ENCODE data around the gene LRCH1. TPM values are rescaled to one million over a fixed set of nuclear protein-coding genes. Genes with fewer than 3 reads are reported as not detected.

LRCH1 gene
- total and polyA plus RNA-seq, 5 donors from 2014 or later, result 2.6 to 23.5 (median 3.4) TPM

GRCh38 chr13:46685006-46685730 is 132.2 kb downstream of the LRCH1 start:
- H3K27me3 ChIP-seq (ENCODE audit: control insufficient read depth, insufficient read depth, low read length), result no peaks in the 10 kb centered on the region
- DNase-seq, result no peak
- no peak for ATAC-seq (ENCODE audit: low read depth in 2 of 2)

GRCh38 chr13:46686171-46686570 is 133.2 kb downstream of the LRCH1 start:
- Mint-ChIP-seq H3K27me3 (no peaks in the 10 kb centered on the region), H3K4me3 (no peak overlapping the region), H3K27ac (peak overlapping the region in 1 of 3 donors; percentile 63), H3K4me1 (peaks cover 6 to 16% (median 12%) of the 10 kb centered on the region in 4 donors), H3K9me3 (no peaks in the 10 kb centered on the region), H3K36me3 (peaks cover 27% of the 10 kb centered on the region)
- Histone ChIP-seq H3K4me1 (ENCODE audit: control insufficient read depth, insufficient read depth, low read length, poor library complexity, severe bottlenecking) (peaks cover 5% of the 10 kb centered on the region), H3K27me3 (ENCODE audit: control insufficient read depth, insufficient read depth, low read length) (no peaks in the 10 kb centered on the region), H3K9me3 (ENCODE audit: control insufficient read depth in 2 of 2, low read length in 2 of 2) (no peaks in the 10 kb centered on the region), H3K27ac (ENCODE audit: insufficient read depth, low read length, poor library complexity, severe bottlenecking) (no peak overlapping the region), H3K36me3 (ENCODE audit: control insufficient read depth, insufficient read depth, low read length) (peaks cover 12% of the 10 kb centered on the region), H3K4me3 (ENCODE audit: low read depth, low read length) (no peak overlapping the region)
- no peak for ATAC-seq (ENCODE audit: low read depth in 2 of 2)
- DNase-seq, result no peak

More at GRCh38 chr13:46685006-46685730, 132.2 kb downstream of the LRCH1 start:
- Mint-ChIP-seq H3K9me3 (no peaks in the 10 kb centered on the region), H3K27me3 (no peaks in the 10 kb centered on the region), H3K27ac (no peak overlapping the region), H3K36me3 (peaks cover 27% of the 10 kb centered on the region), H3K4me3 (no peak overlapping the region), H3K4me1 (peaks cover 6 to 16% (median 12%) of the 10 kb centered on the region in 4 donors)
- H3K4me1 ChIP-seq (ENCODE audit: control insufficient read depth, insufficient read depth, low read length, poor library complexity, severe bottlenecking), result peaks cover 5% of the 10 kb centered on the region
- no peaks in the 10 kb centered on the region for H3K9me3 ChIP-seq (ENCODE audit: control insufficient read depth in 2 of 2, low read length in 2 of 2)
- no peak overlapping the region for H3K4me3 ChIP-seq (ENCODE audit: low read depth, low read length)
- no peak overlapping the region for H3K27ac ChIP-seq (ENCODE audit: insufficient read depth, low read length, poor library complexity, severe bottlenecking)
- H3K36me3 ChIP-seq (ENCODE audit: control insufficient read depth, insufficient read depth, low read length), result peaks cover 12% of the 10 kb centered on the region

GRCh38 chr13:46687810-46688209 is 134.8 kb downstream of the LRCH1 start:
- Histone ChIP-seq H3K9me3 (ENCODE audit: control insufficient read depth in 2 of 2, low read length in 2 of 2) (no peaks in the 10 kb centered on the region), H3K27ac (ENCODE audit: insufficient read depth, low read length, poor library complexity, severe bottlenecking) (no peak overlapping the region), H3K4me1 (ENCODE audit: control insufficient read depth, insufficient read depth, low read length, poor library complexity, severe bottlenecking) (peaks cover 5% of the 10 kb centered on the region), H3K4me3 (ENCODE audit: low read depth, low read length) (no peak overlapping the region), H3K36me3 (ENCODE audit: control insufficient read depth, insufficient read depth, low read length) (peaks cover 5% of the 10 kb centered on the region), H3K27me3 (ENCODE audit: control insufficient read depth, insufficient read depth, low read length) (no peaks in the 10 kb centered on the region)
- ATAC-seq (ENCODE audit: low read depth in 2 of 2) (peak; percentile 58 to 63), DNase-seq (no peak)
- H3K36me3 Mint-ChIP-seq, result peaks cover 32% of the 10 kb centered on the region
- no peak overlapping the region for H3K4me3 Mint-ChIP-seq
- H3K9me3 Mint-ChIP-seq, result peaks cover 0 to 2% (median 0%) of the 10 kb centered on the region in 7 donors
- H3K27ac Mint-ChIP-seq, result peak overlapping the region in 1 of 3 donors; percentile 52
- no peaks in the 10 kb centered on the region for H3K27me3 Mint-ChIP-seq
- peaks cover 10 to 18% (median 13%) of the 10 kb centered on the region in 4 donors for H3K4me1 Mint-ChIP-seq

GRCh38 chr13:46688306-46688705 is 135.3 kb downstream of the LRCH1 start:
- no peak overlapping the region for H3K27ac Mint-ChIP-seq
- Histone ChIP-seq H3K36me3 (ENCODE audit: control insufficient read depth, insufficient read depth, low read length) (peaks cover 5% of the 10 kb centered on the region), H3K27me3 (ENCODE audit: control insufficient read depth, insufficient read depth, low read length) (no peaks in the 10 kb centered on the region)

GRCh38 chr13:46698014-46698413 is 145.0 kb downstream of the LRCH1 start:
- H3K36me3 Mint-ChIP-seq, result peaks cover 69% of the 10 kb centered on the region
- peaks cover 79% of the 10 kb centered on the region for H3K36me3 ChIP-seq (ENCODE audit: control insufficient read depth, insufficient read depth, low read length)
- ATAC-seq (ENCODE audit: low read depth in 2 of 2) (no peak), DNase-seq (no peak)
- no peaks in the 10 kb centered on the region for H3K4me1 Mint-ChIP-seq
- peak overlapping the region in 1 of 3 donors; percentile 6 for H3K27ac Mint-ChIP-seq
- no peaks in the 10 kb centered on the region for H3K27me3 ChIP-seq (ENCODE audit: control insufficient read depth, insufficient read depth, low read length)
- no peaks in the 10 kb centered on the region for H3K9me3 ChIP-seq (ENCODE audit: control insufficient read depth in 2 of 2, low read length in 2 of 2)
- no peaks in the 10 kb centered on the region for H3K27me3 Mint-ChIP-seq
- H3K4me1 ChIP-seq (ENCODE audit: control insufficient read depth, insufficient read depth, low read length, poor library complexity, severe bottlenecking), result no peaks in the 10 kb centered on the region
- no peak overlapping the region for H3K4me3 ChIP-seq (ENCODE audit: low read depth, low read length)
- H3K4me3 Mint-ChIP-seq, result no peak overlapping the region
- no peak overlapping the region for H3K27ac ChIP-seq (ENCODE audit: insufficient read depth, low read length, poor library complexity, severe bottlenecking)
- no peaks in the 10 kb centered on the region for H3K9me3 Mint-ChIP-seq

More at GRCh38 chr13:46688306-46688705, 135.3 kb downstream of the LRCH1 start:
- Mint-ChIP-seq H3K9me3 (peaks cover 0 to 2% (median 0%) of the 10 kb centered on the region in 7 donors), H3K4me3 (no peak overlapping the region), H3K36me3 (peaks cover 36% of the 10 kb centered on the region), H3K4me1 (peaks cover 10 to 18% (median 12%) of the 10 kb centered on the region in 4 donors), H3K27me3 (no peaks in the 10 kb centered on the region)
- H3K4me3 ChIP-seq (ENCODE audit: low read depth, low read length), result no peak overlapping the region
- H3K27ac ChIP-seq (ENCODE audit: insufficient read depth, low read length, poor library complexity, severe bottlenecking), result no peak overlapping the region
- DNase-seq, result no peak
- H3K9me3 ChIP-seq (ENCODE audit: control insufficient read depth in 2 of 2, low read length in 2 of 2), result no peaks in the 10 kb centered on the region
- peaks cover 5% of the 10 kb centered on the region for H3K4me1 ChIP-seq (ENCODE audit: control insufficient read depth, insufficient read depth, low read length, poor library complexity, severe bottlenecking)
- ATAC-seq (ENCODE audit: low read depth in 2 of 2), result no peak

- no peaks in the 10 kb centered on the region for H3K9me3 ChIP-seq (ENCODE audit: control insufficient read depth in 2 of 2, low read length in 2 of 2)
- H3K36me3 ChIP-seq (ENCODE audit: control insufficient read depth, insufficient read depth, low read length), result peaks cover 72% of the 10 kb centered on the region
- Mint-ChIP-seq H3K4me1 (no peaks in the 10 kb centered on the region), H3K4me3 (no peak overlapping the region), H3K9me3 (no peaks in the 10 kb centered on the region), H3K27ac (peak overlapping the region in 2 of 3 donors; percentile 6 to 26), H3K36me3 (peaks cover 69% of the 10 kb centered on the region), H3K27me3 (no peaks in the 10 kb centered on the region)
- DNase-seq (no peak), ATAC-seq (ENCODE audit: low read depth in 2 of 2) (no peak)
- H3K4me3 ChIP-seq (ENCODE audit: low read depth, low read length), result no peak overlapping the region
- H3K27me3 ChIP-seq (ENCODE audit: control insufficient read depth, insufficient read depth, low read length), result no peaks in the 10 kb centered on the region
- no peaks in the 10 kb centered on the region for H3K4me1 ChIP-seq (ENCODE audit: control insufficient read depth, insufficient read depth, low read length, poor library complexity, severe bottlenecking)
- H3K27ac ChIP-seq (ENCODE audit: insufficient read depth, low read length, poor library complexity, severe bottlenecking), result no peak overlapping the region
Observed at GRCh38 chr13:46698910-46699460, 146.0 kb downstream of the LRCH1 start.

GRCh38 chr13:46712524-46712923 is 159.6 kb downstream of the LRCH1 start:
- no peaks in the 10 kb centered on the region for H3K27me3 Mint-ChIP-seq
- Histone ChIP-seq H3K36me3 (ENCODE audit: control insufficient read depth, insufficient read depth, low read length) (peaks cover 28% of the 10 kb centered on the region), H3K4me3 (ENCODE audit: low read depth, low read length) (no peak overlapping the region), H3K27ac (ENCODE audit: insufficient read depth, low read length, poor library complexity, severe bottlenecking) (no peak overlapping the region), H3K27me3 (ENCODE audit: control insufficient read depth, insufficient read depth, low read length) (no peaks in the 10 kb centered on the region), H3K9me3 (ENCODE audit: control insufficient read depth in 2 of 2, low read length in 2 of 2) (no peaks in the 10 kb centered on the region), H3K4me1 (ENCODE audit: control insufficient read depth, insufficient read depth, low read length, poor library complexity, severe bottlenecking) (no peaks in the 10 kb centered on the region)
- ATAC-seq (ENCODE audit: low read depth in 2 of 2) (no peak), DNase-seq (no peak)
- no peak overlapping the region for H3K4me3 Mint-ChIP-seq
- H3K4me1 Mint-ChIP-seq, result no peaks in the 10 kb centered on the region
- no peaks in the 10 kb centered on the region for H3K9me3 Mint-ChIP-seq
- peaks cover 40% of the 10 kb centered on the region for H3K36me3 Mint-ChIP-seq
- H3K27ac Mint-ChIP-seq, result peak overlapping the region in 1 of 3 donors; percentile 21

Measured in CD4-positive, CD25-positive, alpha-beta regulatory T cell (primary cell).